NCI-H146 treated with DMSO at 0.1 percent for 48 hours (cell line): ENCODE measurements around the gene AWAT1.
"Not testable (repeated sequence)": the region's sequence is repeated elsewhere in the genome, so short reads cannot be mapped to it uniquely, and the experiment has no call there.

Experiments used
- DNase-seq: peaks from one replicate; lab custom pipeline; 2025; ENCODE audit not compliant: unreplicated experiment; lab: John Stamatoyannopoulos, UW

AWAT1 gene

DNA sequence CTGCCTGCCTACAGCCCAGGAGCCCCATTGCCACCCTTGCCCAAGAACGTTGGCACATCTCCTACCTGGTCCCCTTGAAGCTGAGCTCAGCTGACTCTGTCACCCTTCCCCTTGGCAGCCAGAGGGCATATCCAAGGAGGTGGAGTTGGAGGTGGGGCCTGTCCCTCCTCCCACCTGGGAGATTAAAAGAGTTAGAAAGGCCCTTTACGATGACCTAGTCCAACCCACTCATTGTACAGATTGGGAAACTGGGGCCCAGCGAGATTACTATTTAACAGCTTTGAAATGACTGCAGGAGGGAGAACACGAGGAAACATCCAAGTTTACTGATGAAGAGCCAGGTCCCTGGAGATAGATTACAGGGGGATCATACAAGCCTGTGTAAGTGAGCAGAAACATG lies 25.6 kb downstream of the AWAT1 start, which contains the start of gene P2RY4:
Gene P2RY4 (minus strand): TSS at position 101 of the 400 bp plus-strand sequence. CDS start 580 bp downstream, outside the sequence.
- DNase-seq, result no peak

DNA sequence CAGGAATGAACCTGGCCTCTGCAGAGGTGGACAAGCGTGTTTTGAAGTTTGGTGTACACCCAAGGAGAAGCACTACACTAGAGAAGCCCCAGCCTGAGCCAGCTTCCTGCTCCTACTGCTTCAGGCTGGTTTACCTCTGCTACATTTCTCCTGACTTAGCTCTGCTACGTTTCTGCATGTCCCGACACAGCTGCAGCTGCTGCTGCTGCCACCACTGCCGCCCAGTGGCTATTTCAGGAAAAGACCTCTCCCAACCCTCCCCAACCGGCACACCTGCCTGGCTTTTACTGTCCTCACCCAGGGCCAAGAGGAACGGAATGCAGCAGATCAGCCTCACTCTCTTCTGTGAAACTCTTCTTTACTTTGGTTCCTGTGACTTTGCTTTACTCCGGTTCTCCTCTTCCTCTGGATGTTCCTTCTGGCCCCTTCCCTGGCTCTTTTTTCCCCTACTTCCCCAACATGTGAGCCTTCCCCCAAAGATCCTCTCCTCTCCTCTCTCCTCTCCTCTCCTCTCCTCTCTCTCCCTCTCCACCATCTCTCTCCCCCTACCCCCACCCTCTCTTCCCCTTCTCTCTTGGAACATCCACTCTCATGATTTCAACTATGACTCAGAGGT lies 28.6 kb downstream of the AWAT1 start:
- peak; percentile 64 for DNase-seq

DNA sequence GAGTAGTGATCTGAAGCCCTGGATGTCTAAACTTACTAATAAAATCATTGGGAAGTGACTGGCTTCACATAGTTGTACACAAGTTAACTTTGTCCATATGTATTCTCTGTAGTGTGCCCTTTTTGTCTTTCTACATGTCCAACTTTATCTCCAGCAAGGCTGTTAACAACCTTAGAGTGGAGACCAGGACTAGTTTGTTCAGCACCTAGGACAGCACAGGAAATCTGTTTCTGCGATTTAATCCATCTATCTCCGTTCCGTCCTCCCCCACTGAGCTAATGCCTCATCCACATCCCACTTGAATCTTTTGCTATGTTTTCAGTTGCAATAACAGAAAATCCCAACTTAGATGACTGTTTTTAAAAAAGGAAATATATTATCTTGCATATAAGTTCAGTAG lies 30.3 kb downstream of the AWAT1 start:
- no peak for DNase-seq

DNA sequence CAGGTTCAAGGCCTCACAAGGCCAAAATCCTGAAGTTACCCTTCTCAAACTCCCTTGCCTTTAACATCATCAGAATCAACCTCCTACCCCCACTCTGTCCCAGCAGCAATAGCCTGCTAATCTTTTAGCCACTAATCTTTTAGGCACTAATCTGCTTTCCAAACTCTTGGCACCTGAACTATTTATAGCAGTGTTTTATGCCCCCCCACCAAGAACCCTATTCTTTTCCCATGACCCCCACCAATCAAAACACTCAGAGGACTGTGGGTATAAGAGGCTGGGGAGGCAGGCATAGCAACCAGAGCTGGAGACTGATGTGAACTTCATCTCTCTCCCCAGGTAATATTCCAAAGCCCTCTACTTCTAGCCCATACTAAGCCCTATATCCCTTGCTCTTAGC lies 33.6 kb downstream of the AWAT1 start, which contains the start of gene ARR3:
Gene ARR3 (plus strand): TSS at position 301 of the 400 bp plus-strand sequence. CDS start 1,052 bp downstream, outside the sequence.
- no peak for DNase-seq

DNA sequence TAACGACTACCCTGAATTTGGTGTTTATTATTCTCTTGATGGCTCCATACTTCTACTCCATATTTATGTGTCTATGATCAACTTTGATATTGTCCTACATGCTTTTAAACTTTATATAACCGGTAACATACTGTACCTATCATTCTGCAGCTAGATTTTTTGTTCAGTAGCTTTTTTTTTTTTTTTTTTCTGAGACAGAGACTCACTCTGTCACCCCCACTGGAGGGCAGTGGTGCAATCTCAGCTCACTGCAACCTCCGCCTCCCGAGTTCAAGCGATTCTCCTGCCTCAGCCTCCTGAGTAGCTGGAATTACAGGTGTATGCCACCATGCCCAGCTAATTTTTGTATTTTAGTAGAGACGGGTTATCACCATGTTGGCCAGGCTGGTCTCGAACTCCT lies 39.6 kb downstream of the AWAT1 start:
- DNase-seq, result not testable (repeated sequence)

DNA sequence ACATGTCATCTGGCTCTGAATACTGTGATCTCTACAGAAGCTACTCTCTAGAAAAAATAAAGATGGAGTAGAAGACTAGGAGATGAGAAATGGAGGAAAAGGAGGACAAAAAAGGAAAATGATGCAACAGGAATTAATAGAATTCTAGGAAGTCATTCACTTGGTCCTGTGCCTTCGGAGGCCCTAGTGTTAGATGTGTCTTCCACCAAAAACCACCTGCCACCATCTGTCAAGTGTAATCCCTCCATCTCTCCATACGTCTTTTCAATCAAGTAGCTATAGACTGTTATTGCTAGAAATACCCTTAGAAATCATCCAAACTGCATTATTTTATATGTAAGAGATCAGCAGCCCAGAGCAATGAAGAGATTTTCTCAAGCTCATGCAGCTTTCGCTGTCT lies 44.6 kb downstream of the AWAT1 start:
- DNase-seq, result no peak

DNA sequence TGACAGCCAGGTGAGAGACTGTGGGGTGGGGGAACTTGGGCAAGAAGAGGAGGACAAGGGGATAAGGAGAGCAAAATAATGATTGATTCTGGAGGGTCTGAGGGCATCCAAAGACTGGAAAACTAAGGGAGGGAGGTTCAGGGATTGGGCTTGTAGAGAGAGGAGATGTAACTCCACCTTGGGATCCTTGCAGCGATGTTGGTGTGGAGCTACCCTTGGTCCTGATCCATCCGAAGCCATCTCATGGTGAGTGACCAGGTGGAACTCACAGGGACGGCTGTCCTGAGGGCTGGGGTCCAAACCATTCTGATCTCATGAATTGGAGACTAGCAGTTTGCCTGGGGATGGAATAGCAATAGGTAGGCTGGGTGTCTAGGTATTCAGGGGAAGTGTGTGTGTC lies 46.1 kb downstream of the AWAT1 start:
- no peak for DNase-seq

DNA sequence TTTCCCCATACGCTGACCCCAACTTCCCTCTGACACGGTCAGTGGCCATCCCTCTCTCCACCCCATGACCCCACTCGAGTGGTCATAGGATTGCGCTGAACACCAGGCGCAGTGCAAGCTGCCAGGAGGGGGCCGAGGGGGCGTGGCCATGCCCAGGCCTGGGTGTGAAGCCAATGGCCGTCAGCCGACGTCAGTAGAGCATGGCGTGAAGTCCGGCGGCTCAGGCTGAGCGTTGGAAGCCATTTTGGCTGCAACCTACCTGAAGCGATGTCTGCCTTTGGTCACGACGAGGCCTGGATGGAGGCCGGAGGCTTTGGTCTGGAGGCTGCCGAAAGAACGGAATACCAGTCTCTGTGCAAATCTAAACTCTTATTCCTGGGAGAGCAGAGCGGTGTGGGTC lies 47.5 kb downstream of the AWAT1 start, which contains the start of gene RAB41:
Gene RAB41 (plus strand): TSS at position 222 of the 400 bp plus-strand sequence. CDS start 46 bp downstream, at position 268.
- DNase-seq, result no peak

DNA sequence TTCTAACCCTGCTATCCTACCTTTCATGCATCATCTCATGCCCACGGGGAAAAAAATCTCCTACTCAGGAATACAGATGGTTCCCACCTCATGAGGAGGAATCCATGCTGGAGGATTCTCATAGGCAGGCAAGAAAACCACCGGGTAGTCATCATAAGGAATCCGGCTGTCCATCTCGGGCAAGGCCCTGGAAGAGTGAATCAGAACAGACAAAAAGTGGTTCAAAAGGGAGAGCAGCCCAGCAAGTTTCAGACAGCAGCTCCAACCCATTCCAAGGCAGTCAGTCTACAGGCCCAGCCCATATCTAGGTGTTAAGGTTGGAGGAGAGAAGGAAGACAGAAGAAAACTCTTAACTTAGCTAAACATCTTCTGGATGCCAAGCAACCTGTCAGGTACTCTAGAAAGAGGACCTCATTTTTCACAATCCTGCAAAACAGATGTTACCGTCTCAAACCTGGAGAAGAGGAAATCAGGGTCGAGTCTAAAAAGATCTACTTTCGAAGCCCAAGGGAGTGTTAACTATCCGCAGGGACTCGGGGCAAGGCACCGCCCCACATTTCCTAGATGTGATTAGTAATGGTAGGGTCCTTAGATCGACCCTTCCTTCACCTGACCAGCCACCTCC lies 54.8 kb downstream of the AWAT1 start:
- no peak for DNase-seq
